ENCODE measurements around the gene CARD19.
"Not testable (repeated sequence)": the region's sequence is repeated elsewhere in the genome, so short reads cannot be mapped to it uniquely, and the experiment has no call there.

The CARD19 gene

GRCh38 chr9:93099551-93100275 is 3.7 kb downstream of the CARD19 start:
- in situ Hi-C loops (cut with HindIII; ENCODE audit: low sequenced_read_pairs), result no loop called here

- in situ Hi-C loops (cut with HindIII; ENCODE audit: low sequenced_read_pairs), result no loop called here
These were observed 4.2 kb downstream of the CARD19 start for GRCh38 chr9:93100276-93100636.

- in situ Hi-C loops (cut with HindIII; ENCODE audit: low sequenced_read_pairs), result not testable (repeated sequence)
These were observed 5.1 kb downstream of the CARD19 start for GRCh38 chr9:93101086-93101485.

- in situ Hi-C loops (cut with HindIII; ENCODE audit: low sequenced_read_pairs), result no loop called here
These were observed 9.6 kb downstream of the CARD19 start for GRCh38 chr9:93105620-93106019.

- in situ Hi-C loops (cut with HindIII; ENCODE audit: low sequenced_read_pairs), result no loop called here
These were observed 11.3 kb downstream of the CARD19 start for GRCh38 chr9:93107151-93107824.

- in situ Hi-C loops (cut with HindIII; ENCODE audit: low sequenced_read_pairs), result no loop called here
These were observed 11.8 kb downstream of the CARD19 start for GRCh38 chr9:93107825-93108161.

GRCh38 chr9:93108291-93109041 is 12.4 kb downstream of the CARD19 start:
- in situ Hi-C loops (cut with HindIII; ENCODE audit: low sequenced_read_pairs), result no loop called here

GRCh38 chr9:93110311-93110855 is 14.4 kb downstream of the CARD19 start:
- in situ Hi-C loops (cut with HindIII; ENCODE audit: low sequenced_read_pairs), result no loop called here

GRCh38 chr9:93111001-93111370 is 15.0 kb downstream of the CARD19 start:
- in situ Hi-C loops (cut with HindIII; ENCODE audit: low sequenced_read_pairs), result no loop called here

- in situ Hi-C loops (cut with HindIII; ENCODE audit: low sequenced_read_pairs), result no loop called here
These were observed 15.5 kb downstream of the CARD19 start for GRCh38 chr9:93111371-93112115.

- in situ Hi-C loops (cut with HindIII; ENCODE audit: low sequenced_read_pairs), result no loop called here
These were observed 16.3 kb downstream of the CARD19 start for GRCh38 chr9:93112116-93112863.

GRCh38 chr9:93112864-93113389 is 16.9 kb downstream of the CARD19 start:
- in situ Hi-C loops (cut with HindIII; ENCODE audit: low sequenced_read_pairs), result no loop called here

GRCh38 chr9:93114169-93114983 is 18.4 kb downstream of the CARD19 start:
- in situ Hi-C loops (cut with HindIII; ENCODE audit: low sequenced_read_pairs), result no loop called here

GRCh38 chr9:93114984-93115335 is 18.9 kb downstream of the CARD19 start:
- in situ Hi-C loops (cut with HindIII; ENCODE audit: low sequenced_read_pairs), result no loop called here

GRCh38 chr9:93115486-93116071 is 19.6 kb downstream of the CARD19 start:
- in situ Hi-C loops (cut with HindIII; ENCODE audit: low sequenced_read_pairs), result no loop called here

- in situ Hi-C loops (cut with HindIII; ENCODE audit: low sequenced_read_pairs), result no loop called here
These were observed 20.3 kb downstream of the CARD19 start for GRCh38 chr9:93116072-93116961.

- in situ Hi-C loops (cut with HindIII; ENCODE audit: low sequenced_read_pairs), result not testable (repeated sequence)
These were observed 21.5 kb downstream of the CARD19 start for GRCh38 chr9:93117521-93117920.
